Right lobe of liver (tissue), 4 donors: ENCODE measurements around the gene TRIM56.

ENCODE experiments used
- POLR2A ChIP-seq: fragments of 450-650 bp; IDR thresholded peaks from one replicate; pipeline ENCODE4 v1.6.1; 2017; ENCODE audit warnings: antibody characterized with exemption, mild to moderate bottlenecking
- TF ChIP-seq, protein P1 (sequence below), 4 donors: fragments of 200-600 bp in 3 of 4; fragments of 450-650 bp in 1 of 4; IDR thresholded peaks; one replicate each; pipeline versions ENCODE4 v1.5.1 to v1.8.0; 2016 to 2022; ENCODE audit warnings: antibody characterized with exemption in 4 of 4, mild to moderate bottlenecking in 2 of 4
- donor health status: DM: no; HTN: no; CAD: no.
- donor health status: DM: no; HTN: no; CAD: no.
- donor health status: DM: no; HTN: yes; CAD: no.

DNA sequence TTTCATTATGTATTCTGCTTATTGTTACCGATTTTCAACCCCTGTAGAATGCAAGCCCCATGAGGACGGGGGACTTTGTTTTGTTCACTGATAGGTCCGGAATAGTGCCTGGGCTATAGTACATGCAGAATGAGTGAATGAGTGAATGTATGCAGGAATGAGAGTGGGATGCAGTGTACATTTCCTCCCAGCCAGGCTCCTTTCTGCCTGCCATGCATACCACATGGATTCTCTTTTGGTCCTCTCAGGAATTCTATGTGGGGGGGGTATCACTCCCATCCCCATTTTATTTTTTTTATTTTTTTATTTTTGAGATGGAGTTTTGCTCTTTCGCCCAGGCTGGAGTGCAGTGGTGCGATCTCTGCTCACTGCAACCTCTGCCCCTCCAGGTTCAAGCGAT is 16.7 kb downstream of the TRIM56 start:
- TF ChIP-seq, protein P1, sequence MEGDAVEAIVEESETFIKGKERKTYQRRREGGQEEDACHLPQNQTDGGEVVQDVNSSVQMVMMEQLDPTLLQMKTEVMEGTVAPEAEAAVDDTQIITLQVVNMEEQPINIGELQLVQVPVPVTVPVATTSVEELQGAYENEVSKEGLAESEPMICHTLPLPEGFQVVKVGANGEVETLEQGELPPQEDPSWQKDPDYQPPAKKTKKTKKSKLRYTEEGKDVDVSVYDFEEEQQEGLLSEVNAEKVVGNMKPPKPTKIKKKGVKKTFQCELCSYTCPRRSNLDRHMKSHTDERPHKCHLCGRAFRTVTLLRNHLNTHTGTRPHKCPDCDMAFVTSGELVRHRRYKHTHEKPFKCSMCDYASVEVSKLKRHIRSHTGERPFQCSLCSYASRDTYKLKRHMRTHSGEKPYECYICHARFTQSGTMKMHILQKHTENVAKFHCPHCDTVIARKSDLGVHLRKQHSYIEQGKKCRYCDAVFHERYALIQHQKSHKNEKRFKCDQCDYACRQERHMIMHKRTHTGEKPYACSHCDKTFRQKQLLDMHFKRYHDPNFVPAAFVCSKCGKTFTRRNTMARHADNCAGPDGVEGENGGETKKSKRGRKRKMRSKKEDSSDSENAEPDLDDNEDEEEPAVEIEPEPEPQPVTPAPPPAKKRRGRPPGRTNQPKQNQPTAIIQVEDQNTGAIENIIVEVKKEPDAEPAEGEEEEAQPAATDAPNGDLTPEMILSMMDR (IDR thresholded peaks at IDR 0.05): no peak
- no peak for TF ChIP-seq POLR2A
